A673 (cell line): ENCODE results near the gene ITGB8.

Source experiments
- EZH2 ChIP-seq: fragments of 200-600 bp; sonication (generic); IDR thresholded peaks from 2 replicates; pipeline ENCODE4 v1.6.1; 2017; ENCODE audit warnings: borderline replicate concordance, low read depth, mild to moderate bottlenecking, mixed read lengths, antibody characterized with exemption, low read length; ENCODE audit not compliant: poor library complexity, severe bottlenecking
- TF ChIP-seq, protein P1 (sequence below): fragments of 300-800, 200-600 bp; sonication (generic); conservative IDR thresholded peaks from 2 replicates; pipeline ENCODE4 v1.5.1; 2017; ENCODE audit warnings: low read depth, mild to moderate bottlenecking, antibody characterized with exemption, low read length, moderate library complexity, mixed read lengths

- TF ChIP-seq, protein P1, sequence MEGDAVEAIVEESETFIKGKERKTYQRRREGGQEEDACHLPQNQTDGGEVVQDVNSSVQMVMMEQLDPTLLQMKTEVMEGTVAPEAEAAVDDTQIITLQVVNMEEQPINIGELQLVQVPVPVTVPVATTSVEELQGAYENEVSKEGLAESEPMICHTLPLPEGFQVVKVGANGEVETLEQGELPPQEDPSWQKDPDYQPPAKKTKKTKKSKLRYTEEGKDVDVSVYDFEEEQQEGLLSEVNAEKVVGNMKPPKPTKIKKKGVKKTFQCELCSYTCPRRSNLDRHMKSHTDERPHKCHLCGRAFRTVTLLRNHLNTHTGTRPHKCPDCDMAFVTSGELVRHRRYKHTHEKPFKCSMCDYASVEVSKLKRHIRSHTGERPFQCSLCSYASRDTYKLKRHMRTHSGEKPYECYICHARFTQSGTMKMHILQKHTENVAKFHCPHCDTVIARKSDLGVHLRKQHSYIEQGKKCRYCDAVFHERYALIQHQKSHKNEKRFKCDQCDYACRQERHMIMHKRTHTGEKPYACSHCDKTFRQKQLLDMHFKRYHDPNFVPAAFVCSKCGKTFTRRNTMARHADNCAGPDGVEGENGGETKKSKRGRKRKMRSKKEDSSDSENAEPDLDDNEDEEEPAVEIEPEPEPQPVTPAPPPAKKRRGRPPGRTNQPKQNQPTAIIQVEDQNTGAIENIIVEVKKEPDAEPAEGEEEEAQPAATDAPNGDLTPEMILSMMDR = no peak
- no peak for TF ChIP-seq EZH2
Measured at GRCh38 chr7:20388084-20388483, 57.4 kb downstream of the ITGB8 start.
